ENCODE measurements around the gene TSNAXIP1.

The TSNAXIP1 gene

GRCh38 chr16:67877064-67877463, 70.4 kb downstream of the TSNAXIP1 start:
- no peak for ATAC-seq (replicated peaks; ENCODE audit: extremely low read depth, poor library complexity, severe bottlenecking)
- H3K4me1 Mint-ChIP-seq: peaks cover 27% of the 10 kb centered on the region
- no peak overlapping the region for H3K4me3 Mint-ChIP-seq
- no peaks in the 10 kb centered on the region for H3K9me3 Mint-ChIP-seq
- no peaks in the 10 kb centered on the region for H3K27me3 Mint-ChIP-seq
- H3K36me3 Mint-ChIP-seq (ENCODE audit: insufficient read depth): peaks cover 29% of the 10 kb centered on the region
- no peak overlapping the region for H3K27ac Mint-ChIP-seq (ENCODE audit: low read depth)
- no peak for DNase-seq (ENCODE audit: low spot score in 2 of 2)
